Suprapubic skin (tissue), 3 donors: Measurements from ENCODE around the gene TBC1D5.

Experiments used
- CTCF ChIP-seq, 2 donors: fragments of 200-600 bp in 1 of 2; fragments of 450-650 bp in 1 of 2; sonication (generic) in 1 of 2; IDR thresholded peaks; one replicate each; pipeline ENCODE4 v1.5.1; 2016 to 2019; ENCODE audit warnings: antibody characterized with exemption in 2 of 2, mild to moderate bottlenecking in 1 of 2, moderate library complexity in 1 of 2
- POLR2A ChIP-seq, 2 donors: fragments of 450-650 bp; IDR thresholded peaks; one replicate each; pipeline ENCODE4 v1.6.1; 2017; ENCODE audit warnings: antibody characterized with exemption in 2 of 2, mild to moderate bottlenecking in 2 of 2, moderate library complexity in 2 of 2

- TF ChIP-seq POLR2A (IDR thresholded peaks at IDR 0.05), result no peak
- no peak for TF ChIP-seq CTCF (IDR thresholded peaks at IDR 0.05)
Measured at GRCh38 chr3:17188378-17188777, 554.1 kb downstream of the TBC1D5 start.
